GM19463 (cell line): ENCODE results near the gene NKAIN4.

ENCODE experiments used
- ATAC-seq: cut with Tn5 transposase; IDR thresholded peaks from one replicate; pipeline ENCODE4 v1.9.1; 2021; ENCODE audit warnings: mild to moderate bottlenecking, moderate library complexity; ENCODE audit not compliant: unreplicated experiment

The NKAIN4 gene

DNA sequence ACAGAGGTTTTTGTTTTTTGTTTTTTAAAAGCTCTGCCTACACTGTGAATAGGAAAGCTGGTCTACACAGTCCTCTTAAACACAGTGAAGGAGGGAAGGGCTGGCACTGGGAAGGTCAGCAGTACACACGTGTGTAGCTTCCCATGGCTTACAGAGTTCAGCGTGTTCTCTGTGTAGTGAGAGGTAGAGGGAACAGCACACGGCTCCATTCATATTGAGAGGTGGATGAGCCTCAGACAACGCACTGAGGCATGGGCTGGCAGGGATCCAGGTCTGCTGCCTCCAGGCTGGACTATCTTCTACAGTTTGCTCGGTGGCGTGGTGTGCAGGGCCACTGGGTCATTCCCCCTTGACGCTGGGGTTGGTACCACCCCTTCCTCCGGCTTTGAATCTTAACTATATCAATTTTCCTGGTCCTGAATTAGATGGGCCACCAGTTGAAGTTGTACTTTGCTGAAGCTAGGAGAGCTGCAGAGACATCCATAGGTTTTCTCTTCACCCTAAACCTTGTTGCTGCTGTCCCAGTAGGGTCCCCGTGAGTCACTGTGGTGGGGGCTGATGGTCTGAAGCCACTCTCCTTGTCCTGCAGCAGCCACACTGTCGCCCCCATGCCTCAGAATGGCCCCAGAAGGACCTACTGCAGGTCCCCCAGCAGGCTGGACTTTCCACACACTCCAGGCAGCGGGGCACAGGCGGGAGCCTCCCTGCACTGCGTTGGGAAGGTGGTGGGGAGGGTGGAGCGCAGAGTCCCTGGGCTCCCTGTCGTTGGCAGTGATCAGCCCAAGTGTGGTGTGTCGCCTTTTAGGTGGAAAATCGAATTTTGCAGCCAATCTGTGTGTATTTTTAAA, 20.3 kb upstream of the NKAIN4 start:
- no peak for ATAC-seq

DNA sequence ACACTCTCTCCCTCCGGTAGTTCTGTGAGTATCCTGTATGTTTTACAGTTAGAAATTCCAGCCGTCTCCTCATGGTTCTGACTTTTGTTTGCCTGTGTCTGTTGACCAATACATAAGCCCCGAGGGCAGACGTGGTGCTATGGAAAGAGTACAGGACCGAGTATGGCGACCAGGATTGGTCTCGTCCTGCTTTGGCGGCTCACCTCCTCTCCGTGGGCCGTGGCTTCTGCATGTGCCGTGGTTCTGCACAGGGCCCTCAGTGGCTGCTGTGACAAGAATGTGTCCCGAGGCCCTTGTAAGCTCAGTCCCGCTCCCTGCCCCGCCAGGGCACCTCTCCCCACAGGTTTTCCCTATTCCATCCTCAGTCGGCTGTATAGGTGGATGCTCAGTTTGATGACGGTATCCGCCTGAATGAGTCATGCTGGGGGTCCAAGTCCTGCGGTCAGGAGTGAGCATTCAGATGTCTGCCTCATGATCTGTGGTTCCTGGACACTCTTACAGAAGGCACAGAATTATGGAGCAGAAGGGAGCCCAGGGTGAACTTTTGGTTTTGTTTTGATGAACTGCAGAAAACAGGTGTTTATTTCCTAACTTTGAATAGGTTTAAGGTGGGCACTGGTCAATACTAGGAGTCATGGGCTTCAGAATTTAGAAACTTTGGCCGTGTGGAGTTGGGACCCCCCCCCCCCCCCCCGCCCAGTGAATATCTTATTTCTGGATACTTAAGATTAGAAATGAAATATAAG, 19.5 kb upstream of the NKAIN4 start:
- no peak for ATAC-seq

DNA sequence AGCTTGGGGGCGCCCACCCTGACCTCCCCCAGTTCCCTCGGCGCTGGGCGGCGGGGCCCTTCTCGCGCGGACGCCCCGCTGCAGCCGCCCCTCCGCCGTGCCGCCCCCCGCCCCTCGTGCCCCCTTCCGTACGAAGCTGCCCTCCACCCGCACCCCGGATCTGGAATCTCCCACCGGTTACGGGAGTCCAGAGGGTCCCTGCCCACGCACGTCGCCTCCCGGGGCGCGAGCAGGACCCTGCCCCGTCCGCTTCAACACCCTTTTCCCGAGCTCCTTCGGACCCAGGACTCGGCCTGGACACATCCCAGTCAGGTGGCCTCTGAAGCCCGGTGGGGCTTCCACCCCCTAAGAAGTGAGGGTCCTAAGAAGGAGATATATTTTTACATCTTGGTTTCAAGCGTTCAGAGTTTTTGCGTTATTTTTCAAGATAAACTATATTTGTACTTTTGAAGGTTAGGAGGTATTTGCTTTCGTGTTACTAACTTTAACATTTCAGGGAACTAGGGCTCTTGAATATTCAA, 18.9 kb upstream of the NKAIN4 start:
- ATAC-seq = no peak

GRCh38 chr20:63272105-63273058, 18.1 kb upstream of the NKAIN4 start, which contains the start of gene ARFGAP1:
Gene ARFGAP1 (plus strand): TSS chr20:63272813. CDS start chr20:63275581, 2,768 bp downstream.
- ATAC-seq = peak; percentile 96

DNA sequence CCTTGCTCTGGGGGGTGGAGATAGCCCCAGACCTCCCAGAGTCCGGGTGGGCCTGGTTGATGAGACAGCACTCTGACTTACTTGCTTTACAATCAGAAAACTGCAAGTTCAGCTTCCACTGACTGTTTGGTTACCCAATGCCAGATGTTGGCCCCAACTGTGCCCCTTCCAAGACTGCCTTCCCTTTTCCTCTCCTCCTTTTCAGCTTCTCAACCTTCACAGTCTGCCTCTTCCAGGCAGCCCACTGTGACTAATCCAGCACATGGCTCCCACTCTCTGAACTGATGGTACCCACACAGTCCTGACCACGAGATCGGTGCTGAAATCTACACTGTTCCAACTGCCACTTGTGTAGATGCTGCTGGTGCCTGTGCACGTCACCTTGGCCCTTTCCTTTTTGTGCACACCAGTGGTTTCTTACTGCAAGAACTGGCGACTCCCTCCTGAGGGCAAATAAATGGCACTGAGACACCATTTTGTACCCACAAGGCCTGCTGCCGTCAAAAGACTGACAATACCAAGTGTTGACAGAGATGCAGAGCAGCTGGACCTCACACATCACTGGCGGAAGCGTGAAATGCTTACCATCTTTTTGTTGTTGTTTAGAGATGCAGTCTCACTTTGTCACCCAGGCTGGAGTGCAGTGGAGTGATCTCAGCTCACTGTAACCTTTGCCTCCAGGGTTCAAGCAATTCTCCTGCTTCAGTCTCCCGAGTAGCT, 16.5 kb upstream of the NKAIN4 start:
- no peak for ATAC-seq

DNA sequence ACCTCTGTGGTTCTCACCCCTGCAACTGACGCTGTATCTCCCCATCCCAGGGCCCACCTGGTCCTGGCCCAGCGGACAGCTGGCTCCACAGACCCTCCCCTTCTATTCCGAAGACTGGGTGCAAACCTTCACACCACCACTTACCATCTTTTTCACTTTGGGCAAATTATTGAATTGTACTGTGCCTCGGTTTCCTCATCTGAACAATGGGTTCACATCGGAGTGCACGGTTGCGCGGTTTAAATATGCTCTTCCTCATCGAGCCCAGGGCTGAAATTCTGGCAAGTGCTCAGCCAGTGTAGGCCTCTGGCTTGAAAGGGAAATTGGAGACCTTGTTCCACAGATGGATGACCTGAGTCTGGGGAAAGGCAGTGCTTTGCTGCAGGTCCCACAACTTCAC, 15.5 kb upstream of the NKAIN4 start:
- no peak for ATAC-seq

- no peak for ATAC-seq
Observed at GRCh38 chr20:63268671-63269439, 14.6 kb upstream of the NKAIN4 start.

DNA sequence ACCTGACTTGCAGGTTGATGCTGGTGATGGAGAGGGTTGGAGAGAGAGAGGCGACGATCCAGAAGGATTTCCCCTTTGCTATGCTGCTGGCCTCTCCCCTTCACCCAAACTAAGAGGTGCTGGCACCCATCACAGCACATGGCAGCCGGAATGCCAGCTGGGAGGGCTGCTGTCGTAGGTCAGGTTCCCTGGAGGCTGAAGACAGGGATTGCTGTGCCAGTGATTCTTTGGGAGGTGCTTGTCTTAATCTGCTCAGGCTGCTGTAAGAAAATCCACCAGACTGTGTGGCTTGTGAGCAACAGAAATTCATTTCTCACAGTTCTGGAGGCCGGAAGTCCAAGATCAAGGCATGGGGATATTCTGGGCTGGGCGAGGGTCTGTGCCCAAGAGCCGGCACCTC, 14.0 kb upstream of the NKAIN4 start:
- ATAC-seq = no peak

DNA sequence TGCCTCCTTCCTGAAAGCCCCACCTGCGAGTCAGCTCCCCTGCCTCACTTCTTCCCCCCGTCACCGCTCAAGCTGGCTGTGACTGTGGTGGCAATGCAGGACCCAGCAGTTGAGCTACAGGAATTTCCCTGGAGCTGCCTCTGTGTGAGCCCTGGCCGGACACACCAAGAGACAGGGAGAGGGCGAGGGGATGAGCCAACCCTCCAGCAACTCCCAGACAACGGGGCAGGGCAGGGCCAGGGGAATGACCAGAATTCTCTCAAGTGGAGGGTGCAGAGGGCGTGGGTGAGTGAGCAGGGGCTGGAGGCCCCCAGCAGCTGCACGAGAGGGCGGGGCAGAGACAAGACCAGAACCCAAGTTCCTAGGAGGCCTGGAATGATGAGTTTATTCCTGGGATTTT, 13.4 kb upstream of the NKAIN4 start:
- no peak for ATAC-seq

DNA sequence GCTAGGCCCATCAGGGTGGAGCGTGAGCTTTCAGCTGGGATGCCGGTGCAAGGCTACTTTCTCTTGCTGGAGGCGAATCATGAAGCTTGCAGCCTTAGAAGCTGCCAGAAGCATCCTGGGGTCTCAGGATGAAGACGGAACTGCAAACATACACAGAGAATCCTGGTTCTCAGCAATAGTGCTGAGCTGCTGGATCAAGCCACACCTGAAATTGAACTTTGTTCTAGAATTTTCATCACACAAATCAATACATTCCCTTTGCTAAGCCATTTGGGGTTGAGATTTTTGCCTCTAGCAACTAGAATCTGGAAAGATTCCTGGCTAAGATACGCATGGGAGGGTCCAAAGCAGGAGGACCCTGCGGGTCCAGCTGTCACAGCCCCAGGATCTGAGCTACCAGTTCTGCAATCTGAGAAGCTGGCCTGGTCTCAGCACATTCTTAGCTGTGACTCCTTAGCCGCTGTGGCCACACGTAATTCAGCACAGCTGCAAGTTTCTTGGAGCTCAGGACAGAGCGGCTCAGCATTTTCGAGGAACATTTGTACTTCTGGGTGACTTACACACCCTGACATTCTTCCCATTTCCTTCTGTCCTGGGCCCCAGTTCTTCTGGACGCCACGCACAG, 11.7 kb upstream of the NKAIN4 start:
- ATAC-seq = no peak

GRCh38 chr20:63264519-63264918, 10.3 kb upstream of the NKAIN4 start:
- no peak for ATAC-seq

- ATAC-seq = no peak
Observed at GRCh38 chr20:63264000-63264399, 9.7 kb upstream of the NKAIN4 start.

GRCh38 chr20:63262836-63263235, 8.6 kb upstream of the NKAIN4 start:
- no peak for ATAC-seq

DNA sequence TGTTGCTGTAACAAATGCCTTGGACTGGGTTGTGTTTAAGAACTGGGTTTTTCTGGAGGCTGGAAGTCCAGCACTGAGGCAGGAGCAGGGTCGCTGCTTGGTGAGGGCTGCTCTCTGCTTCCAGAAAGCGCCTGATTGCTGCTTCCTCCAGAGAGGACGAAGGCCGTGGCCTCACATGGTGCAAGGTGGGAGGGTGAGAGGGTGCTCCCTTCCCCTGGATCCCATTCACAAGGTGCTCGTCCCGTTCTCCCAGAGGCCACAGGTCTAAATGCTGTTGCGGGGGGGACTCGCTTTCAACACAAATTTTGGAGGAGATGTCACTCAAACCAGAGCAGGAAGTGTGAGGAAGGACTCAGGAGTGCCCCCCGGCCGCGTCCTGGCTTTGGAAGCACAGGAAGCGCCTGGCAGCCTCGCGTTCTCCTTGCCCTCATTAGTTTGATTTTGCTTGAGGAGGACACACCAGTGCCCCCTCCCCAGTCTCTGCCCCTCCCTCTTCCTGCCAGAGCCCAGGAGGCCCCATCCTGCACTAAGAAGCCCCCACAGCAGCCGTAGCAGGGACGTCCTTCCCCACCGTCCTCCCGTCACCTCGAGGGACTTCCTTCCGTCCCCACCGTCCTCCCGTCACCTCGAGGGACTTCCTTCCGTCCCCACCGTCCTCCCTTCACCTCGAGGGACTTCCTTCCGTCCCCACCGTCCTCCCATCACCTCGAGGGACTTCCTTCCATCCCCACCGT, 7.7 kb upstream of the NKAIN4 start:
- no peak for ATAC-seq

- no peak for ATAC-seq
Observed at GRCh38 chr20:63261060-63261794, 7.0 kb upstream of the NKAIN4 start.

- no peak for ATAC-seq
Observed at GRCh38 chr20:63260521-63260920, 6.3 kb upstream of the NKAIN4 start.

DNA sequence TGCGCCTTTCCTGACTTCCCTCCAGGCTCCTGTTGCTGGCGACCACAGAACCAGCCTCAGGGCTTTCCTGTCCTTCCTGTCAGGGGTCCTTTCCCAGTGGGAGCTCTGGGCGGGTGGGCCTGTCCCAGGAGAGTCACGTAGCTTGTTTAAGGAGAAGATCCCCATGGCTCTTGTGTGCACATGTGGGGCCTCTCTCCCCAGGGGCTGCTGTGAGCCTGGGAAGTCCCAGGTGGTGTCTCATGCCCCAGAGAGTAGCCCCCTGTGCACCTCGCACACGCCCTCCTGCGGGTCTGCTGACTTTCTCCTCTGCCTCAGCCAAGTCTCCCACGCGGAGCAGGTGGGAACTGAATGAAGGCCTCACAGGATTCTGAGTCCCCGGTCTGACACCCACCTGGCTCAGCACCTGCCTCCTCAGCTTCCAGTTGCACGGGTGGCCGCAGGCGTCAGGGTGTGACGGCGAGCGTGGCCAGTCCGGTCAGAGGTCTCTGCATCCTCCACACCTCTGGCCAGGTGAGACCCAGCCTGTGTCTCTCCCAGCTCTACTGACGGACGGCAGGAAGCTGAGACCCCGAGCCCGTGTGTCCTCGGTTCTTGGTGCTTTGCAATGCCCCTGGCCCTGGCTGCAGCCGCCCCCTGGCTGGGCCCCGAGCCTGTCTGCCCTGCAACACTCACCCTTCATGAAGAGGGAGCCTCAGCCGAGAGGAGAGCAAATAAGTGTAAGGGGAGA, 5.6 kb upstream of the NKAIN4 start:
- no peak for ATAC-seq
